Measurements from ENCODE around the gene SLC43A3.

- TF ChIP-seq CTCF (IDR thresholded peaks at IDR 0.05) = no peak
- TF ChIP-seq REST (IDR thresholded peaks at IDR 0.05; ENCODE audit: insufficient read depth in 1 of 2, low read depth in 2 of 2, low read length in 1 of 2) = no peak
- TF ChIP-seq TCF7L2 (IDR thresholded peaks at IDR 0.05; ENCODE audit: low read depth, low read length) = no peak
Observed at GRCh38 chr11:57408771-57409170, 18.1 kb downstream of the SLC43A3 start.

Data from Panc1 (cell line).